H1 (cell line): Measurements from ENCODE around the gene SEPTIN2. TPM values are rescaled to one million over a fixed set of nuclear protein-coding genes. Genes with fewer than 3 reads are reported as not detected.

Source experiments
- CTCF ChIA-PET: fragments of 300-600 bp; sonication (Branson Sonifier 250); formaldehyde crosslinking; loops from one replicate; lab custom pipeline; 2021; ENCODE audit not compliant: partially characterized antibody; lab: Charles Lee
- POLR2A ChIA-PET: fragments of 300-600 bp; sonication (Branson Sonifier 250); formaldehyde crosslinking; loops from one replicate; lab custom pipeline; 2021; ENCODE audit warnings: inconsistent platforms; ENCODE audit not compliant: partially characterized antibody; lab: Charles Lee
- DNase-seq, 2 experiments: peaks; one replicate each; pipeline versions ENCODE4 v3.0.0 to v3.0.0-alpha.2; 2010 to 2022; ENCODE audit warnings: low spot score in 2 of 2, low read depth in 1 of 2, mixed read lengths in 1 of 2
- FAIRE-seq: peaks from 2 replicates; lab custom pipeline; 2011; peaks lifted over from hg19 to GRCh38; lab: Jason Lieb, UNC
- H2AFZ ChIP-seq: 2 replicates; pipeline ENCODE4 v1.8.1; 2012; ENCODE audit warnings: low read length, inconsistent platforms
- H2AK5ac ChIP-seq: 2 replicates; pipeline ENCODE4 v1.6.1; 2013; ENCODE audit warnings: low read depth, low read length
- H2BK120ac ChIP-seq: replicated peaks from 2 replicates; pipeline ENCODE3; 2013; ENCODE audit warnings: low read depth, low read length, inconsistent platforms
- H2BK12ac ChIP-seq: 2 replicates; pipeline ENCODE4 v1.6.1; 2013; ENCODE audit warnings: low read depth, low read length
- H2BK15ac ChIP-seq: 2 replicates; pipeline ENCODE4 v1.6.1; 2013; ENCODE audit warnings: low read length
- H2BK20ac ChIP-seq: 2 replicates; pipeline ENCODE4 v1.6.1; 2013; ENCODE audit warnings: low read length
- H2BK5ac ChIP-seq: 2 replicates; pipeline ENCODE4 v1.6.1; 2013; ENCODE audit warnings: low read depth, low read length
- H3K14ac ChIP-seq: 2 replicates; pipeline ENCODE4 v1.6.1; 2013; ENCODE audit warnings: inconsistent platforms; ENCODE audit not compliant: insufficient read length
- H3K18ac ChIP-seq: 2 replicates; pipeline ENCODE4 v1.6.1; 2013; ENCODE audit warnings: low read length; ENCODE audit errors: extremely low read depth
- H3K23ac ChIP-seq: 2 replicates; pipeline ENCODE4 v1.6.1; 2013; ENCODE audit warnings: inconsistent platforms; ENCODE audit not compliant: insufficient read length
- H3K23me2 ChIP-seq: 2 replicates; pipeline ENCODE4 v1.6.1; 2013; ENCODE audit warnings: low read depth, low read length
- H3K27ac ChIP-seq: 2 replicates; pipeline ENCODE4 v1.6.1; 2011; ENCODE audit warnings: low read depth, low read length, inconsistent platforms
- H3K27me3 ChIP-seq, 4 experiments: replicated peaks in 1 of 4; 1 replicate in 1 of 4; 2 replicates in 3 of 4; pipeline versions ENCODE4 v1.6.1 to v1.8.1; 2011 to 2013; ENCODE audit warnings: low read length in 3 of 4, mild to moderate bottlenecking in 3 of 4, inconsistent platforms in 2 of 4, mixed read lengths in 2 of 4, moderate library complexity in 1 of 4; ENCODE audit not compliant: control insufficient read depth in 3 of 4, insufficient read depth in 3 of 4; ENCODE audit errors: extremely low read depth in 1 of 4
- H3K36me3 ChIP-seq, 4 experiments: 2 replicates each; pipeline versions ENCODE4 v1.6.1 to v1.8.1; 2011 to 2013; ENCODE audit warnings: mild to moderate bottlenecking in 4 of 4, low read length in 3 of 4, moderate library complexity in 2 of 4, control low read depth in 1 of 4, inconsistent platforms in 1 of 4; ENCODE audit not compliant: insufficient read depth in 4 of 4, control insufficient read depth in 2 of 4
- H3K4ac ChIP-seq: replicated peaks from 2 replicates; pipeline ENCODE3; 2013; ENCODE audit warnings: low read length, low read depth, mixed read lengths, inconsistent platforms; ENCODE audit not compliant: insufficient read length
- H3K4me1 ChIP-seq, 4 experiments: replicated peaks in 1 of 4; 1 replicate in 1 of 4; 2 replicates in 3 of 4; pipeline versions ENCODE4 v1.6.1 to v1.8.1; 2011 to 2013; ENCODE audit warnings: low read length in 3 of 4, inconsistent platforms in 2 of 4, mixed read lengths in 1 of 4; ENCODE audit not compliant: insufficient read depth in 4 of 4, control insufficient read depth in 3 of 4
- H3K4me2 ChIP-seq, 2 experiments: 2 replicates each; pipeline versions ENCODE4 v1.6.1 to v1.8.1; 2011 to 2013; ENCODE audit warnings: low read depth in 2 of 2, low read length in 2 of 2, control low read depth in 1 of 2, inconsistent platforms in 1 of 2, mild to moderate bottlenecking in 1 of 2; ENCODE audit not compliant: insufficient read depth in 1 of 2
- H3K4me3 ChIP-seq, 4 experiments: fragments of 200-600, 300-600 bp in 1 of 4; sonication (generic), shearing (Covaris generic), sonication (Bioruptor Twin) in 1 of 4; 2 replicates each; pipeline versions ENCODE4 v1.5.1 to v1.8.1; 2011 to 2016; ENCODE audit warnings: low read length in 4 of 4, low read depth in 3 of 4, control low read depth in 2 of 4, inconsistent platforms in 2 of 4, mild to moderate bottlenecking in 2 of 4, mixed read lengths in 1 of 4, moderate library complexity in 1 of 4; ENCODE audit not compliant: insufficient read depth in 2 of 4; ENCODE audit errors: extremely low read depth in 1 of 4
- H3K56ac ChIP-seq: replicated peaks from 2 replicates; pipeline ENCODE3; 2013; ENCODE audit warnings: low read depth, mild to moderate bottlenecking, mixed read lengths, low read length, inconsistent platforms; ENCODE audit not compliant: insufficient read length
- H3K79me1 ChIP-seq: 2 replicates; pipeline ENCODE4 v1.6.1; 2013; ENCODE audit warnings: low read depth, low read length, control low read depth
- H3K79me2 ChIP-seq, 2 experiments: 2 replicates each; pipeline versions ENCODE4 v1.6.1 to v1.8.1; 2012 to 2013; ENCODE audit warnings: low read length in 2 of 2, mild to moderate bottlenecking in 2 of 2, inconsistent platforms in 1 of 2; ENCODE audit not compliant: insufficient read depth in 2 of 2, control insufficient read depth in 1 of 2
- H3K9ac ChIP-seq, 4 experiments: replicated peaks in 1 of 4; 1 replicate in 1 of 4; 2 replicates in 3 of 4; pipeline versions ENCODE4 v1.6.1 to v1.8.1; 2011 to 2013; ENCODE audit warnings: low read depth in 3 of 4, low read length in 3 of 4, control low read depth in 2 of 4, mild to moderate bottlenecking in 2 of 4, moderate library complexity in 2 of 4, inconsistent platforms in 1 of 4; ENCODE audit errors: extremely low read depth in 1 of 4
- H3K9me3 ChIP-seq, 2 experiments: 2 replicates each; pipeline versions ENCODE4 v1.6.1 to v1.8.1; 2012 to 2013; ENCODE audit warnings: mild to moderate bottlenecking in 2 of 2, moderate library complexity in 2 of 2, control low read depth in 1 of 2, inconsistent platforms in 1 of 2, low read depth in 1 of 2, low read length in 1 of 2, mixed read lengths in 1 of 2; ENCODE audit not compliant: insufficient read depth in 2 of 2
- H4K20me1 ChIP-seq, 2 experiments: replicated peaks in 1 of 2; 2 replicates each; pipeline versions ENCODE3 to v1.8.1; 2011 to 2013; ENCODE audit warnings: inconsistent platforms in 2 of 2, low read length in 2 of 2, mild to moderate bottlenecking in 1 of 2; ENCODE audit not compliant: insufficient read depth in 2 of 2, control insufficient read depth in 1 of 2
- H4K5ac ChIP-seq: 2 replicates; pipeline ENCODE4 v1.6.1; 2013; ENCODE audit warnings: low read length, low read depth, mixed read lengths, inconsistent platforms; ENCODE audit not compliant: insufficient read length
- H4K8ac ChIP-seq: 2 replicates; pipeline ENCODE4 v1.8.0; 2013; ENCODE audit warnings: mild to moderate bottlenecking, moderate library complexity, low read length, inconsistent platforms; ENCODE audit not compliant: insufficient read depth; ENCODE audit errors: extremely low read depth
- H4K91ac ChIP-seq: replicated peaks from 2 replicates; pipeline ENCODE3; 2013; ENCODE audit warnings: low read length, mixed read lengths, inconsistent platforms; ENCODE audit not compliant: insufficient read length
- CBX8 ChIP-seq: fragments of 300-800, 300-1000 bp; sonication (generic); IDR thresholded peaks from 2 replicates; pipeline ENCODE4 v1.7.1; 2016; ENCODE audit warnings: low read depth, low read length, borderline replicate concordance
- CREB1 ChIP-seq: IDR thresholded peaks from 2 replicates; pipeline ENCODE4 v1.6.1; 2012; ENCODE audit warnings: inconsistent platforms
- GTF2F1 ChIP-seq: IDR thresholded peaks from 2 replicates; pipeline ENCODE4 v1.6.1; 2012; ENCODE audit warnings: low read depth, low read length, improper control_type of control experiment, borderline replicate concordance
- JUN ChIP-seq: IDR thresholded peaks from 2 replicates; pipeline ENCODE4 v1.6.1; 2011; ENCODE audit warnings: low read depth, mild to moderate bottlenecking, improper control_type of control experiment, low read length
- KDM5A ChIP-seq: fragments of 200-600 bp; IDR thresholded peaks from 2 replicates; pipeline ENCODE4 v1.7.1; 2012; ENCODE audit warnings: mild to moderate bottlenecking, low read length, inconsistent platforms, mixed read lengths
- MAFK ChIP-seq: IDR thresholded peaks from 2 replicates; pipeline ENCODE4 v1.6.1; 2012; ENCODE audit warnings: low read depth, mild to moderate bottlenecking, improper control_type of control experiment, low read length
- POLR2A ChIP-seq, 2 experiments: IDR thresholded peaks; 1 replicate in 1 of 2; 2 replicates in 1 of 2; pipeline ENCODE4 v1.6.1; 2011; ENCODE audit warnings: low read depth in 2 of 2, low read length in 2 of 2, mild to moderate bottlenecking in 2 of 2; ENCODE audit errors: control extremely low read depth in 1 of 2
- RAD21 ChIP-seq, 2 experiments: IDR thresholded peaks in 1 of 2; conservative IDR thresholded peaks in 1 of 2; 2 replicates each; pipeline ENCODE4 v1.6.1; 2011; ENCODE audit warnings: low read depth in 2 of 2, low read length in 2 of 2, improper control_type of control experiment in 1 of 2, inconsistent platforms in 1 of 2, mild to moderate bottlenecking in 1 of 2, moderate library complexity in 1 of 2
- SIX5 ChIP-seq: IDR thresholded peaks from 2 replicates; pipeline ENCODE4 v1.6.1; 2011; ENCODE audit warnings: mild to moderate bottlenecking, low read depth, low read length
- SP1 ChIP-seq: IDR thresholded peaks from 2 replicates; pipeline ENCODE4 v1.6.1; 2011; ENCODE audit warnings: low read depth, low read length
- SP4 ChIP-seq: IDR thresholded peaks from 2 replicates; pipeline ENCODE4 v1.6.1; 2012; ENCODE audit warnings: low read length, inconsistent platforms
- SRF ChIP-seq: IDR thresholded peaks from 2 replicates; pipeline ENCODE4 v1.6.1; 2011; ENCODE audit warnings: mild to moderate bottlenecking, low read depth, low read length, moderate library complexity
- WGBS, 2 experiments: shearing (Covaris generic) in 1 of 2; methylation state at CpG; one replicate each; pipeline versions ENCODE4 v1.1.6 to v1.1.7; 2013 to 2015; ENCODE audit warnings: low lambda C conversion rate in 2 of 2, mixed read lengths in 2 of 2, inconsistent platforms in 1 of 2, low coverage in 1 of 2, missing lambda C conversion rate in 1 of 2; ENCODE audit not compliant: insufficient replicate concordance in 2 of 2, insufficient coverage in 1 of 2, insufficient read length in 1 of 2; ENCODE audit errors: extremely low coverage in 1 of 2, missing lambda C conversion rate in 1 of 2; 5-methylcytosine and 5-hydroxymethylcytosine counted together
- polyA plus RNA-seq, 7 experiments: library from polyadenylated mRNA; depleted of rRNA in 3 of 7; stranded (reverse) in 5 of 7; unstranded in 2 of 7; fragments of >200 nt in 5 of 7; fragments of 200-250 nt in 2 of 7; gene quantifications; 1 replicate in 5 of 7; 2 replicates in 1 of 7; 4 replicates in 1 of 7; pipeline versions ENCODE4 v1.2.1 to v1.2.3, GENCODE V29; 2011 to 2013; ENCODE audit warnings: missing spikeins in 2 of 7, mixed read lengths in 2 of 7
- total RNA-seq: library from RNA; stranded (reverse); fragmentation: NEBNext Ultra II Directional; extraction: Animal tissue kit (Norgen Biotek cat#: 25700); gene quantifications from 2 replicates; pipeline ENCODE4 v1.2.1, GENCODE V29; 2021
- TF ChIP-seq, protein P1 (sequence below): IDR thresholded peaks from 2 replicates; pipeline ENCODE4 v1.6.1; 2011; ENCODE audit warnings: low read depth, mild to moderate bottlenecking, low read length; ENCODE audit not compliant: insufficient read depth

The SEPTIN2 gene
- total and polyA plus RNA-seq, 2 of the 8 experiments (the other 6 are each of a cell fraction or from before 2014, with no cell fraction given) = 392 to 650 TPM

DNA sequence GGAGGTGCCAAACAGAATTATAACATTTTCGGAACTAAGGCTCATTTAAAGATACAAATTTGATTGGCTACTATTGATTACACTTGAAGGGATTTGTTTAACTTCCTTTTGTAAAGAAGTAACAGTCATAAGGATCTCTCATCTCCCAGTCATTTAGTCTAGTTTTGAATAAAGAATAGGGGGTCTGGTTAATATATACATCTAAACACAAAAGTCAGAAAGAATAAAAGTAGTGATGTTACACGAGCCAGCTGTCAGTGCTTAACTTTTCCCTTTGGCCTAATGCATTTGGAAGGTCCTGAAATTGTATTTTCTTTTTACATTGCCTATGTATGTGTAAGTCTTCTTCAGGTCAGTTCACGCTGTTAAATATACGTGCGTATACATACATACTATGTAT, 8.1 kb downstream of the SEPTIN2 start:
- H4K5ac ChIP-seq = no peak overlapping the region
- no peak overlapping the region for H3K23ac ChIP-seq
- DNase-seq (no peak), FAIRE-seq (no peak)
- H4K8ac ChIP-seq = no peak overlapping the region
- no peak overlapping the region for H2BK15ac ChIP-seq
- no peak overlapping the region for H2BK12ac ChIP-seq
- no peak overlapping the region for H3K9ac ChIP-seq
- peaks cover 11 to 25% of the 10 kb centered on the region in 2 experiments for H4K20me1 ChIP-seq
- H3K4ac ChIP-seq = no peak overlapping the region
- no peak overlapping the region for H3K14ac ChIP-seq
- no peaks in the 10 kb centered on the region; the same call in 1 of the 2 replicates for H3K23me2 ChIP-seq
- no peak overlapping the region for H3K18ac ChIP-seq
- no peak overlapping the region for H2AFZ ChIP-seq
- no peaks in the 10 kb centered on the region for H3K9me3 ChIP-seq
- no peak overlapping the region for H2BK5ac ChIP-seq
- no peak overlapping the region for H4K91ac ChIP-seq
- H3K27ac ChIP-seq = no peak overlapping the region
- TF ChIP-seq RAD21 (IDR thresholded peaks at IDR 0.05 in 1 of 2, conservative IDR thresholded peaks at IDR 0.05 in 1 of 2; ENCODE audit: low read depth in 2 of 2, low read length in 2 of 2) = no peak
- TF ChIP-seq SIX5 = no peak
- TF ChIP-seq CBX8 = no peak
- TF ChIP-seq JUN = no peak
- TF ChIP-seq MAFK = no peak
- no peak for TF ChIP-seq POLR2A (IDR thresholded peaks at IDR 0.05; ENCODE audit: control extremely low read depth in 1 of 2, low read depth in 2 of 2, low read length in 2 of 2)
- no peak for TF ChIP-seq SP1
- TF ChIP-seq GTF2F1 = no peak
- no peak for TF ChIP-seq SRF
- TF ChIP-seq, protein P1, sequence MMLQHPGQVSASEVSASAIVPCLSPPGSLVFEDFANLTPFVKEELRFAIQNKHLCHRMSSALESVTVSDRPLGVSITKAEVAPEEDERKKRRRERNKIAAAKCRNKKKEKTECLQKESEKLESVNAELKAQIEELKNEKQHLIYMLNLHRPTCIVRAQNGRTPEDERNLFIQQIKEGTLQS = no peak
- TF ChIP-seq SP4 = no peak
- TF ChIP-seq KDM5A = no peak
- no peak for TF ChIP-seq CREB1
- H3K27me3 ChIP-seq = no peaks in the 10 kb centered on the region
- ChIA-PET CTCF (no interaction called here), POLR2A (interaction anchor here (0.8 to 2.1 kb wide), 6 partner anchors 8 to 44 kb away, joined by 4 to 8 read pairs (median 5); partner anchors contain the start of gene SEPTIN2)
- no peak overlapping the region for H2AK5ac ChIP-seq
- 90% methylated on average over 5 of the region's 5 CpGs; no CpG with 5 or more reads in 1 of the 2 experiments for WGBS, 2 experiments
- no peak overlapping the region for H3K4me3 ChIP-seq
- H3K56ac ChIP-seq = no peak overlapping the region
- H3K36me3 ChIP-seq = peaks cover 0 to 35% (median 6%) of the 10 kb centered on the region in 4 experiments; a peak in 4 of 8 replicates
- no peak overlapping the region for H3K4me2 ChIP-seq
- peaks cover 33 to 90% of the 10 kb centered on the region in 2 experiments for H3K79me2 ChIP-seq
- peaks cover 6% of the 10 kb centered on the region for H3K79me1 ChIP-seq
- no peak overlapping the region for H2BK20ac ChIP-seq
- no peak overlapping the region for H2BK120ac ChIP-seq
- peaks cover 0 to 3% (median under 1%) of the 10 kb centered on the region in 4 experiments; a peak in 3 of 7 replicates for H3K4me1 ChIP-seq
